M059J (cell line): ENCODE data around the gene ARMH2. TPM values are rescaled to one million over a fixed set of nuclear protein-coding genes. Genes with fewer than 3 reads are reported as not detected.
"Not testable (repeated sequence)": the region's sequence is repeated elsewhere in the genome, so short reads cannot be mapped to it uniquely, and the experiment has no call there.

Experiments used
- DNase-seq: peaks from one replicate; pipeline ENCODE4 v3.0.0-alpha.2; 2012; ENCODE audit warnings: low read depth
- total RNA-seq: library from RNA; depleted of rRNA; stranded (reverse); fragments of >200 nt; shearing (Covaris generic); gene quantifications from 2 replicates; pipeline ENCODE4 v1.2.3, GENCODE V29; 2014

The ARMH2 gene
- total RNA-seq, 1 experiment from 2014 or later, result not detected

- DNase-seq, result no peak
Observed at GRCh38 chr6:24818346-24818745, 19.6 kb upstream of the ARMH2 start.

- DNase-seq, result no peak
Observed at GRCh38 chr6:24809728-24810127, 11.0 kb upstream of the ARMH2 start.

- DNase-seq, result no peak
Observed at GRCh38 chr6:24807584-24807983, 8.9 kb upstream of the ARMH2 start.

GRCh38 chr6:24802271-24803059 lies 3.7 kb upstream of the ARMH2 start:
- DNase-seq, result peak; percentile 60

GRCh38 chr6:24799541-24799915 lies 811 bp upstream of the ARMH2 start:
- peak; percentile 50 for DNase-seq

GRCh38 chr6:24797596-24798216 lies 1.0 kb downstream of the ARMH2 start:
- DNase-seq, result no peak

- DNase-seq, result peak; percentile 64
Observed at GRCh38 chr6:24796616-24797290, 2.0 kb downstream of the ARMH2 start.

GRCh38 chr6:24795106-24795505 lies 3.6 kb downstream of the ARMH2 start:
- DNase-seq, result no peak

GRCh38 chr6:24788031-24788665 lies 10.6 kb downstream of the ARMH2 start:
- no peak for DNase-seq

- DNase-seq, result no peak
Observed at GRCh38 chr6:24780206-24780605, 18.5 kb downstream of the ARMH2 start.

GRCh38 chr6:24779416-24780016 lies 19.2 kb downstream of the ARMH2 start:
- no peak for DNase-seq

GRCh38 chr6:24778878-24779277 lies 19.8 kb downstream of the ARMH2 start:
- no peak for DNase-seq

GRCh38 chr6:24778121-24778520 lies 20.6 kb downstream of the ARMH2 start:
- DNase-seq, result no peak

GRCh38 chr6:24777227-24777626 lies 21.5 kb downstream of the ARMH2 start:
- no peak for DNase-seq

- DNase-seq, result peak; percentile 75
Observed at GRCh38 chr6:24775520-24776058, 23.1 kb downstream of the ARMH2 start.

GRCh38 chr6:24774696-24775519 lies 23.8 kb downstream of the ARMH2 start, which contains the start of gene GMNN:
GMNN (plus strand) TSS chr6:24774937; CDS start chr6:24777247, 2,310 bp downstream.
- DNase-seq, result peak; percentile 97

- peak; percentile 73 for DNase-seq
Observed at GRCh38 chr6:24768361-24768760, 30.4 kb downstream of the ARMH2 start.

- DNase-seq, result peak; percentile 67
Observed at GRCh38 chr6:24766680-24767462, 31.8 kb downstream of the ARMH2 start.

- DNase-seq, result not testable (repeated sequence)
Observed at GRCh38 chr6:24765968-24766367, 32.7 kb downstream of the ARMH2 start.
